Ovary (tissue), 9 donors: Measurements from ENCODE around the gene VARS2. TPM values are rescaled to one million over a fixed set of nuclear protein-coding genes. Genes with fewer than 3 reads are reported as not detected.

Source experiments
- DNase-seq, 5 donors: peaks; one replicate each; pipeline ENCODE4 v3.0.0-alpha.2; 2019 to 2020
- H3K27ac ChIP-seq, 2 donors: fragments of 200-600 bp; one replicate each; pipeline versions ENCODE4 v1.5.1 to v1.8.0; 2019 to 2022
- H3K27me3 ChIP-seq: fragments of 200-600 bp; one replicate; pipeline ENCODE4 v1.8.0; 2022
- H3K36me3 ChIP-seq: fragments of 200-600 bp; sonication (generic); one replicate; pipeline ENCODE4 v1.5.1; 2019
- H3K4me1 ChIP-seq: one replicate; pipeline ENCODE4 v1.8.1; 2013; ENCODE audit warnings: mild to moderate bottlenecking, moderate library complexity; ENCODE audit not compliant: insufficient read depth
- H3K4me3 ChIP-seq: fragments of 200-600 bp; sonication (generic); one replicate; pipeline ENCODE4 v1.5.1; 2017
- H3K9me3 ChIP-seq, 2 donors: fragments of 200-600 bp in 1 of 2; sonication (generic) in 1 of 2; one replicate each; pipeline versions ENCODE4 v1.5.1 to v1.8.1; 2013 to 2019; ENCODE audit warnings: mild to moderate bottlenecking in 1 of 2, moderate library complexity in 1 of 2
- EP300 ChIP-seq: sonication (generic); formaldehyde crosslinking; IDR thresholded peaks from one replicate; pipeline ENCODE4 v1.6.1; 2017; ENCODE audit warnings: antibody characterized with exemption
- POLR2A ChIP-seq: fragments of 450-650 bp; IDR thresholded peaks from one replicate; pipeline ENCODE4 v1.6.1; 2017; ENCODE audit warnings: antibody characterized with exemption, mild to moderate bottlenecking, moderate library complexity
- WGBS, 3 donors: extraction: QIAGEN DNeasy Blood & Tissue Kit in 1 of 3; methylation state at CpG; one replicate each; pipeline versions ENCODE4 v1.1.5 to v1.1.7; 2013 to 2017; 5-methylcytosine and 5-hydroxymethylcytosine counted together
- intact Hi-C, 4 donors: fragments of 100-400 bp; cut with DNase I; formaldehyde crosslinking; loops; one replicate each; pipeline versions ENCODE4 v1.11.0 to v1.15.1; 2022 to 2023
- polyA plus RNA-seq, 2 donors: library from polyadenylated mRNA; stranded (reverse); fragments of 200-250 nt in 1 of 2; fragments of 350-450 nt in 1 of 2; fragmentation: Illumina TruSeq in 1 of 2; extraction: RNeasy Lipid Tissue Mini Kit (QIAGEN cat#74804) in 1 of 2; gene quantifications; one replicate each; pipeline ENCODE4 v1.2.3, GENCODE V29; 2013 to 2014
- total RNA-seq, 7 donors: library from RNA; depleted of rRNA in 2 of 7; stranded (reverse); fragments of >200 nt in 2 of 7; fragmentation: NEBNext Ultra II Directional in 3 of 7; extraction: Animal tissue kit (Norgen Biotek cat#: 25700) in 3 of 7; gene quantifications; one replicate each; pipeline versions ENCODE4 v1.1.0 to v1.2.4, GENCODE V29; 2016 to 2023
- TF ChIP-seq, protein P1 (sequence below), 3 donors: fragments of 450-650 bp in 2 of 3; fragments of 200-600 bp in 1 of 3; IDR thresholded peaks; one replicate each; pipeline versions ENCODE4 v1.5.1 to v1.8.0; 2016 to 2022; ENCODE audit warnings: antibody characterized with exemption in 3 of 3, mild to moderate bottlenecking in 1 of 3
- donor health status: DM: no; HTN: no; CAD: no; lungs with moderate emphysema.
- donor health status: DM: no; HTN: no; CAD: no.
- donor health status: Bipolar disorder and iron deficiency.
- donor health status: DM: yes; HTN: yes; CAD: no.
- donor health status: DM: no; HTN: no; CAD: no.
- donor health status: DM: yes; HTN: yes; CAD: no.

Gene VARS2
- total and polyA plus RNA-seq, 9 donors, result 6.7 to 32.3 (median 19.8) TPM

DNA sequence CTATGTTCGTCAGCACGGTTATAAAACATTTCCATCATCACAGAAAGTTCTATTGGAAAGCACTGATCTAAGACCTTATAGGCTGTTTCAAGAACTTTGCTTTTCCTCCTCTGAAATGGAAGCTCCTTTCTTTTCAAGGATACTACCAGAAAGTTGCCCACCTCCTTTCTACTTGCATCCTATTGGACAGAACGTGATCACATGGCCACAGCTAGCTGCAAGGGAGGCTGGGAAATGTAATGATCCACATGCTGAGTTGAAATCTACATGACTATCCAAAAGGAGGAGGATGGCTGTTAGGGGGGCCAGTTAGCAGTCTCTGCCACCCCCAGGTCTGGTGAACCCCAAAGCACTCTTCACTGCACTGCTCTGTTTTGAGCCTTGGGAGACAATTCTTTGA, 14.6 kb downstream of the VARS2 start:
- H3K9me3 ChIP-seq, result no peaks in the 10 kb centered on the region
- no peak overlapping the region for H3K27ac ChIP-seq
- no peaks in the 10 kb centered on the region for H3K36me3 ChIP-seq
- WGBS, 3 donors, result 93 to 99% (median 94%) methylated on average over 3 of the region's 3 CpGs
- no peak for DNase-seq
- intact Hi-C loops, result loop anchor here in 1 of 4 donors (10.0 kb wide), 1 partner anchor 136 kb away; no protein-coding TSS in a partner anchor
- no peaks in the 10 kb centered on the region for H3K27me3 ChIP-seq
- TF ChIP-seq, protein P1, sequence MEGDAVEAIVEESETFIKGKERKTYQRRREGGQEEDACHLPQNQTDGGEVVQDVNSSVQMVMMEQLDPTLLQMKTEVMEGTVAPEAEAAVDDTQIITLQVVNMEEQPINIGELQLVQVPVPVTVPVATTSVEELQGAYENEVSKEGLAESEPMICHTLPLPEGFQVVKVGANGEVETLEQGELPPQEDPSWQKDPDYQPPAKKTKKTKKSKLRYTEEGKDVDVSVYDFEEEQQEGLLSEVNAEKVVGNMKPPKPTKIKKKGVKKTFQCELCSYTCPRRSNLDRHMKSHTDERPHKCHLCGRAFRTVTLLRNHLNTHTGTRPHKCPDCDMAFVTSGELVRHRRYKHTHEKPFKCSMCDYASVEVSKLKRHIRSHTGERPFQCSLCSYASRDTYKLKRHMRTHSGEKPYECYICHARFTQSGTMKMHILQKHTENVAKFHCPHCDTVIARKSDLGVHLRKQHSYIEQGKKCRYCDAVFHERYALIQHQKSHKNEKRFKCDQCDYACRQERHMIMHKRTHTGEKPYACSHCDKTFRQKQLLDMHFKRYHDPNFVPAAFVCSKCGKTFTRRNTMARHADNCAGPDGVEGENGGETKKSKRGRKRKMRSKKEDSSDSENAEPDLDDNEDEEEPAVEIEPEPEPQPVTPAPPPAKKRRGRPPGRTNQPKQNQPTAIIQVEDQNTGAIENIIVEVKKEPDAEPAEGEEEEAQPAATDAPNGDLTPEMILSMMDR (IDR thresholded peaks at IDR 0.05), result no peak
- no peak for TF ChIP-seq EP300
- no peak for TF ChIP-seq POLR2A
- no peak overlapping the region for H3K4me3 ChIP-seq
- H3K4me1 ChIP-seq, result no peaks in the 10 kb centered on the region

- H3K4me1 ChIP-seq, result no peaks in the 10 kb centered on the region
- intact Hi-C loops, result loop anchor here in 1 of 4 donors (10.0 kb wide), 1 partner anchor 124 kb away; no protein-coding TSS in a partner anchor
- no peak overlapping the region for H3K4me3 ChIP-seq
- no peak overlapping the region for H3K27ac ChIP-seq
- WGBS, 3 donors, result 82 to 93% (median 87%) methylated on average over 4 of the region's 4 CpGs
- H3K27me3 ChIP-seq, result no peaks in the 10 kb centered on the region
- H3K36me3 ChIP-seq, result no peaks in the 10 kb centered on the region
- TF ChIP-seq, protein P1 (IDR thresholded peaks at IDR 0.05), result no peak
- TF ChIP-seq POLR2A (no peak), EP300 (no peak)
- no peaks in the 10 kb centered on the region for H3K9me3 ChIP-seq
- no peak for DNase-seq
These were observed 16.5 kb downstream of the VARS2 start for GRCh38 chr6:30930506-30930905.

GRCh38 chr6:30931272-30931671, 17.2 kb downstream of the VARS2 start:
- Histone ChIP-seq H3K27ac (no peak overlapping the region), H3K9me3 (no peaks in the 10 kb centered on the region), H3K27me3 (no peaks in the 10 kb centered on the region), H3K4me1 (no peaks in the 10 kb centered on the region), H3K36me3 (no peaks in the 10 kb centered on the region), H3K4me3 (no peak overlapping the region)
- intact Hi-C loops, result loop anchor here in 1 of 4 donors (10.0 kb wide), 1 partner anchor 124 kb away; no protein-coding TSS in a partner anchor
- TF ChIP-seq, protein P1 (IDR thresholded peaks at IDR 0.05), result no peak
- TF ChIP-seq POLR2A, result no peak
- no peak for TF ChIP-seq EP300
- 53 to 57% (median 53%) methylated on average over 8 of the region's 8 CpGs for WGBS, 3 donors
- DNase-seq, result no peak

GRCh38 chr6:30931969-30932645, 18.1 kb downstream of the VARS2 start, which contains the start of gene SFTA2:
SFTA2 (minus strand) TSS chr6:30932170; CDS start chr6:30932096, 74 bp downstream.
- H3K36me3 ChIP-seq, result no peaks in the 10 kb centered on the region
- no peak for DNase-seq
- no peak within 1 kb of the TSS for H3K4me3 ChIP-seq
- WGBS, 3 donors, result 81 to 91% (median 83%) methylated on average over 7 of the region's 7 CpGs
- no peaks in the 10 kb centered on the region for H3K4me1 ChIP-seq
- H3K27ac ChIP-seq, result no peak within 1 kb of the TSS
- H3K27me3 ChIP-seq, result no peaks in the 10 kb centered on the region
- TF ChIP-seq EP300 (no peak), POLR2A (no peak)
- TF ChIP-seq, protein P1 (IDR thresholded peaks at IDR 0.05), result no peak
- no peaks in the 10 kb centered on the region for H3K9me3 ChIP-seq
- intact Hi-C loops, result loop anchor here in 1 of 4 donors (10.0 kb wide), 1 partner anchor 123 kb away; no protein-coding TSS in a partner anchor
